A549 (cell line): ENCODE measurements around the gene SNX27.

Source experiments
- CTCF ChIP-seq: fragments of >200 bp; sonication (Bioruptor Twin); formaldehyde crosslinking; IDR thresholded peaks from 3 replicates; pipeline ENCODE4 v1.5.1; 2016
- EP300 ChIP-seq, 2 experiments: fragments of >200 bp; sonication (Bioruptor Twin); formaldehyde crosslinking; IDR thresholded peaks; 2 replicates in 1 of 2; 3 replicates in 1 of 2; pipeline ENCODE4 v1.6.1; 2016 to 2017
- HDAC2 ChIP-seq: fragments of 200-600 bp; sonication (generic); IDR thresholded peaks from 2 replicates; pipeline ENCODE4 v1.6.1; 2016
- HMGXB4 ChIP-seq: fragments of 250-450 bp; sonication (Bioruptor Pico); IDR thresholded peaks from 2 replicates; pipeline ENCODE4 v1.5.0; 2021; ENCODE audit warnings: mild to moderate bottlenecking, moderate library complexity, borderline replicate concordance
- JUN ChIP-seq, 2 experiments: fragments of >200 bp; sonication (Bioruptor Twin); formaldehyde crosslinking; IDR thresholded peaks; 2 replicates in 1 of 2; 3 replicates in 1 of 2; pipeline ENCODE4 v1.6.1; 2016 to 2017
- MAX ChIP-seq: IDR thresholded peaks from 2 replicates; pipeline ENCODE4 v1.6.1; 2012
- PHF8 ChIP-seq: fragments of 200-600 bp; sonication (generic); IDR thresholded peaks from 2 replicates; pipeline ENCODE4 v1.6.1; 2016; ENCODE audit warnings: low read depth, mild to moderate bottlenecking, antibody characterized with exemption, moderate library complexity, borderline replicate concordance
- RARB ChIP-seq: fragments of 250-450 bp; sonication (Bioruptor Pico); IDR thresholded peaks from 2 replicates; pipeline ENCODE4 v1.8.0; 2021; ENCODE audit warnings: mild to moderate bottlenecking, moderate library complexity
- REST ChIP-seq: fragments of 200-600 bp; sonication (generic); IDR thresholded peaks from 2 replicates; pipeline ENCODE4 v1.6.1; 2016; ENCODE audit warnings: antibody characterized with exemption, mild to moderate bottlenecking, moderate library complexity
- RFX5 ChIP-seq: fragments of 450-650 bp; IDR thresholded peaks from 2 replicates; pipeline ENCODE4 v1.7.1; 2014; ENCODE audit warnings: antibody characterized with exemption, mild to moderate bottlenecking, moderate library complexity
- ZC3H11A ChIP-seq: fragments of 450-650 bp; IDR thresholded peaks from 2 replicates; pipeline ENCODE4 v1.6.1; 2014; ENCODE audit warnings: antibody characterized with exemption, mild to moderate bottlenecking
- TF ChIP-seq, protein P1 (sequence below): fragments of >200 bp; sonication (Bioruptor Twin); formaldehyde crosslinking; IDR thresholded peaks from 3 replicates; pipeline ENCODE4 v1.6.1; 2016
- TF ChIP-seq, protein P2 (sequence below): IDR thresholded peaks from 2 replicates; pipeline ENCODE4 v1.6.1; 2012

DNA sequence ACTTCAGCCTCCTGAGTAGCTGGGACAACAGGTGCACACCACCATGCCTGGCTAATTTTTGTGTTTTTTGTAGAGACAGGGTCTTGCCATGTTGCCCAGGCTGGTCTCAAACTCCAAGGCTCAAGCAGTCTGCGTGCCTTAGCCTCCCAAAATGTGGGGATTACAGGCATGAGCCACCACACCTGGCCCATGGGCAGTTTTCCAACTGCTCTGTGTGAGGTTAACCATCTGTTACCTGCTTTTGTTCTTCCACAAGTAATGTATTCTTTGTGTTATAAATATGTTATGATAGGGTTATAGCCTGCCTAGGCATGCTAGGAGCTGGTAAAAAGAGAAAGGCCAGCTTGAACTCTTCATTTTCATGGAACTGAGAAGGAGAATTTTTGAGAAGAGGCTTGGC, 41.0 kb upstream of the SNX27 start:
- TF ChIP-seq CTCF (no peak), JUN (IDR thresholded peaks at IDR 0.05) (no peak), PHF8 (no peak), ZC3H11A (no peak), HDAC2 (no peak), HMGXB4 (no peak), EP300 (IDR thresholded peaks at IDR 0.05) (no peak), REST (no peak), MAX (no peak), RARB (CRISPR knock-in tag) (no peak), RFX5 (no peak)
- TF ChIP-seq, protein P1, sequence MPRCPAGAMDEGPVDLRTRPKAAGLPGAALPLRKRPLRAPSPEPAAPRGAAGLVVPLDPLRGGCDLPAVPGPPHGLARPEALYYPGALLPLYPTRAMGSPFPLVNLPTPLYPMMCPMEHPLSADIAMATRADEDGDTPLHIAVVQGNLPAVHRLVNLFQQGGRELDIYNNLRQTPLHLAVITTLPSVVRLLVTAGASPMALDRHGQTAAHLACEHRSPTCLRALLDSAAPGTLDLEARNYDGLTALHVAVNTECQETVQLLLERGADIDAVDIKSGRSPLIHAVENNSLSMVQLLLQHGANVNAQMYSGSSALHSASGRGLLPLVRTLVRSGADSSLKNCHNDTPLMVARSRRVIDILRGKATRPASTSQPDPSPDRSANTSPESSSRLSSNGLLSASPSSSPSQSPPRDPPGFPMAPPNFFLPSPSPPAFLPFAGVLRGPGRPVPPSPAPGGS: no peak
- TF ChIP-seq, protein P2, sequence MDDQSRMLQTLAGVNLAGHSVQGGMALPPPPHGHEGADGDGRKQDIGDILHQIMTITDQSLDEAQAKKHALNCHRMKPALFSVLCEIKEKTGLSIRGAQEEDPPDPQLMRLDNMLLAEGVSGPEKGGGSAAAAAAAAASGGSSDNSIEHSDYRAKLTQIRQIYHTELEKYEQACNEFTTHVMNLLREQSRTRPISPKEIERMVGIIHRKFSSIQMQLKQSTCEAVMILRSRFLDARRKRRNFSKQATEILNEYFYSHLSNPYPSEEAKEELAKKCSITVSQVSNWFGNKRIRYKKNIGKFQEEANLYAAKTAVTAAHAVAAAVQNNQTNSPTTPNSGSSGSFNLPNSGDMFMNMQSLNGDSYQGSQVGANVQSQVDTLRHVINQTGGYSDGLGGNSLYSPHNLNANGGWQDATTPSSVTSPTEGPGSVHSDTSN: no peak
